Measurements from ENCODE around the gene SPEF1. TPM values are rescaled to one million over a fixed set of nuclear protein-coding genes. Genes with fewer than 3 reads are reported as not detected.

The SPEF1 gene
- total RNA-seq, 4 donors from 2014 or later: 0.26 to 1.3 (median 0.37) TPM; not detected in 1

GRCh38 chr20:3798908-3799248, 17.6 kb upstream of the SPEF1 start:
- peak overlapping the region; percentile 6 to 58 for H3K27ac ChIP-seq
- no peaks in the 10 kb centered on the region for H3K36me3 ChIP-seq
- no peak for DNase-seq
- no peaks in the 10 kb centered on the region for H3K27me3 ChIP-seq
- H3K4me1 ChIP-seq: peaks cover 0 to 6% of the 10 kb centered on the region in 2 donors
- H3K4me3 ChIP-seq: no peak overlapping the region
- intact Hi-C loops (cut with DNase I; ENCODE audit: low total_unique reads): no loop called here
- no peaks in the 10 kb centered on the region for H3K9me3 ChIP-seq
- TF ChIP-seq POLR2A (IDR thresholded peaks at IDR 0.05): no peak
- TF ChIP-seq CTCF (IDR thresholded peaks at IDR 0.05): no peak

GRCh38 chr20:3798373-3798768, 17.1 kb upstream of the SPEF1 start:
- Histone ChIP-seq H3K9me3 (no peaks in the 10 kb centered on the region), H3K36me3 (no peaks in the 10 kb centered on the region), H3K27me3 (no peaks in the 10 kb centered on the region), H3K4me3 (no peak overlapping the region), H3K27ac (peak overlapping the region in 1 of 2 donors; percentile 58), H3K4me1 (peaks cover 0 to 6% of the 10 kb centered on the region in 2 donors)
- TF ChIP-seq CTCF (IDR thresholded peaks at IDR 0.05): no peak
- no peak for TF ChIP-seq POLR2A (IDR thresholded peaks at IDR 0.05)
- DNase-seq: no peak
- intact Hi-C loops (cut with DNase I; ENCODE audit: low total_unique reads): no loop called here

- Histone ChIP-seq H3K27ac (peak overlapping the region; percentile 58 to 98), H3K9me3 (no peaks in the 10 kb centered on the region), H3K36me3 (no peaks in the 10 kb centered on the region), H3K4me3 (no peak overlapping the region), H3K4me1 (peaks cover 0 to 6% of the 10 kb centered on the region in 2 donors), H3K27me3 (no peaks in the 10 kb centered on the region)
- intact Hi-C loops (cut with DNase I; ENCODE audit: low total_unique reads): no loop called here
- no peak for DNase-seq
- TF ChIP-seq POLR2A (IDR thresholded peaks at IDR 0.05): no peak
- no peak for TF ChIP-seq CTCF (IDR thresholded peaks at IDR 0.05)
These were observed 16.5 kb upstream of the SPEF1 start for GRCh38 chr20:3797592-3798372.

- Histone ChIP-seq H3K4me1 (peaks cover 0 to 6% of the 10 kb centered on the region in 2 donors), H3K36me3 (no peaks in the 10 kb centered on the region), H3K4me3 (peak overlapping the region in 1 of 2 donors; percentile 58), H3K9me3 (no peaks in the 10 kb centered on the region), H3K27ac (peak overlapping the region; percentile 98 to 99), H3K27me3 (no peaks in the 10 kb centered on the region)
- intact Hi-C loops (cut with DNase I; ENCODE audit: low total_unique reads): no loop called here
- TF ChIP-seq CTCF (IDR thresholded peaks at IDR 0.05) (no peak), POLR2A (IDR thresholded peaks at IDR 0.05) (no peak)
- no peak for DNase-seq
These were observed 15.9 kb upstream of the SPEF1 start for GRCh38 chr20:3797226-3797545.

- Histone ChIP-seq H3K36me3 (no peaks in the 10 kb centered on the region), H3K9me3 (no peaks in the 10 kb centered on the region), H3K4me3 (peak overlapping the region; percentile 58 to 71), H3K27ac (peak overlapping the region; percentile 98 to 99), H3K4me1 (peaks cover 0 to 6% of the 10 kb centered on the region in 2 donors), H3K27me3 (no peaks in the 10 kb centered on the region)
- TF ChIP-seq CTCF (IDR thresholded peaks at IDR 0.05) (no peak), POLR2A (IDR thresholded peaks at IDR 0.05) (no peak)
- intact Hi-C loops (cut with DNase I; ENCODE audit: low total_unique reads): no loop called here
- DNase-seq: no peak
These were observed 15.4 kb upstream of the SPEF1 start for GRCh38 chr20:3796477-3797225.
